ENCODE data around the gene HIPK2. TPM values are rescaled to one million over a fixed set of nuclear protein-coding genes. Genes with fewer than 3 reads are reported as not detected.
A peak's percentile ranks its signal among the peaks of the same experiment; 100 is the strongest.

HIPK2 gene
- total RNA-seq, 3 donors from 2014 or later = 20.3 to 26.8 (median 26.1) TPM

GRCh38 chr7:139727151-139727705 lies 50.6 kb downstream of the HIPK2 start:
- Mint-ChIP-seq H3K27me3 (ENCODE audit: low read depth) (no peaks in the 10 kb centered on the region), H3K36me3 (ENCODE audit: insufficient read depth) (peaks cover 11% of the 10 kb centered on the region)
- no peak for ATAC-seq

GRCh38 chr7:139726485-139726869 lies 51.3 kb downstream of the HIPK2 start:
- H3K36me3 Mint-ChIP-seq (ENCODE audit: insufficient read depth) = peaks cover 11% of the 10 kb centered on the region
- no peak for DNase-seq
- no peaks in the 10 kb centered on the region for H3K27me3 Mint-ChIP-seq (ENCODE audit: low read depth)
- no peak overlapping the region for H3K4me3 Mint-ChIP-seq
- peaks cover 45% of the 10 kb centered on the region for H3K4me1 Mint-ChIP-seq (ENCODE audit: low read depth)
- no peaks in the 10 kb centered on the region for H3K9me3 Mint-ChIP-seq
- no peak for ATAC-seq

More at GRCh38 chr7:139727151-139727705, 50.6 kb downstream of the HIPK2 start:
- no peaks in the 10 kb centered on the region for H3K9me3 Mint-ChIP-seq
- no peak overlapping the region for H3K4me3 Mint-ChIP-seq
- no peak for DNase-seq
- peaks cover 52% of the 10 kb centered on the region for H3K4me1 Mint-ChIP-seq (ENCODE audit: low read depth)

DNA sequence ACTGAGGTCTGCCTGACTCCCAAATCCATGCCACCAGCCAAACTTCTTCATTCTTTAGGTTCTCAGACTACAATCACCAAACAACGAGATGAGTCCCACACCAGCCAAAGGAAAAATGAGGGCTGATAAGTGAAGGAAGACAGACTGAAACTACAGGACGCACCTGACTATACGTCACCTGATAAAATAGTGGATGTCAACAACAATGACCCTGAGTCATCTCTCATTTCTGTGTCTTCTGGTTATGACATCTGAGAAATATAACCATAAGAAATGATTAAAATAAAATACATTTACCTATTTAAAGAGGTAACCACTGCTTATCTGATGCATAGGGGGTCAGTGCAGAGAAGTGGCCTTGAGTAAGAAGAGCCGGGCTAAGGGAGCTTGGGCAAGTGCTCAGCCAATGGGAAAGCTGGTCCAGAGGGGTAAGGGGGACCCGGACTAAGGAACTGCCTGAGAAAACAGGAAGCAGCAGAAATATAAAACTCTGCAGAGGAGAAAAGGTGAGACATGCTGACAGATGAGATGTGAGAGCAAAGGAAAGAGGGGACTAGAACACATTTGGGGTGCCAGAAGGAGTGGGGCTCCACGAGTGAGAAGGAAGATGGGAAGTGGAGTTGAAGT lies 51.8 kb downstream of the HIPK2 start:
- peaks cover 11% of the 10 kb centered on the region for H3K36me3 Mint-ChIP-seq (ENCODE audit: insufficient read depth)
- H3K4me1 Mint-ChIP-seq (ENCODE audit: low read depth) = peaks cover 40% of the 10 kb centered on the region
- ATAC-seq (peak in 1 of 2 donors; percentile 21), DNase-seq (no peak)
- H3K9me3 Mint-ChIP-seq = no peaks in the 10 kb centered on the region
- H3K4me3 Mint-ChIP-seq = no peak overlapping the region
- no peaks in the 10 kb centered on the region for H3K27me3 Mint-ChIP-seq (ENCODE audit: low read depth)

GRCh38 chr7:139725077-139725476 lies 52.7 kb downstream of the HIPK2 start:
- no peaks in the 10 kb centered on the region for H3K27me3 Mint-ChIP-seq (ENCODE audit: low read depth)
- H3K4me1 Mint-ChIP-seq (ENCODE audit: low read depth) = peaks cover 37% of the 10 kb centered on the region
- peak in 1 of 2 donors; percentile 10 for ATAC-seq
- no peak overlapping the region for H3K4me3 Mint-ChIP-seq
- H3K36me3 Mint-ChIP-seq (ENCODE audit: insufficient read depth) = peaks cover 11% of the 10 kb centered on the region
- no peak for DNase-seq
- no peaks in the 10 kb centered on the region for H3K9me3 Mint-ChIP-seq

DNA sequence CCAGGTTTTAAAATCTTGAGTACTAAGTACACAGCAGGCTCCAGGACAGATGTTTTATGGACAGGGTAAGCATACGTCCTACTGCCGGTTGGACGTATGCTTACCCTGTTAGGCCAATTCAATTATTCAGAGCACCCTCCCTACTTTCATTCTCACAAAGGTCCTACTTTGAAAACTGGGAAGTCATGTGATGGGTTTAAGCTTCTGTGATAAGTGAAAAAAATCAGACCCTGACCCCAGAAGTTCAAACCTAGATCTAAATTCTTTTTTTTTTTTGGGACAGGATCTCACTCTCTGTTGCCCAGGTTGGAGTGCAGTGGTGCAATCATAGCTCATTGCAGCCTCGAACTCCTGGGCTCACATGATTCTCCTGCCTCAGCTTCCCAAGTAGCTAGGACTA lies 55.2 kb downstream of the HIPK2 start:
- no peak overlapping the region for H3K4me3 Mint-ChIP-seq
- no peaks in the 10 kb centered on the region for H3K9me3 Mint-ChIP-seq
- DNase-seq (no peak), ATAC-seq (no peak)
- H3K27me3 Mint-ChIP-seq (ENCODE audit: low read depth) = no peaks in the 10 kb centered on the region
- H3K36me3 Mint-ChIP-seq (ENCODE audit: insufficient read depth) = peaks cover 3% of the 10 kb centered on the region
- H3K4me1 Mint-ChIP-seq (ENCODE audit: low read depth) = peaks cover 29% of the 10 kb centered on the region

DNA sequence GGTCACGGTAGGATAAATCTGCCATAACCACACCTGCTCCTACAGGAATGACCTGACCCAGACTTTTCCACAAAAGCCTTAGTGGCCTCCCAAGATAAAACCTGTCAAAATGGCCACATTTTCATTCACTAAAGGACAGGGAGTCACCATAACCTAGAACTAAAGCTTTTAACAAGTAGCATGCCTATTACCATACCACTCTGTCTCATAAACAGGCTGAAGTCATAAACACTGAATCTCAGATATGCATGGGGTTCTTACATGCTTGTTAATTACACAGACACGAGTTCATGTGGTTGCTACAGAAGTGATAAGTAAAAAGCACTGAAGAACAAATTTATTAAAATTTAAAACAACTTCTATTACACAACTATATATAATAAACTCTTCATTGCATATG lies 56.0 kb downstream of the HIPK2 start:
- H3K36me3 Mint-ChIP-seq (ENCODE audit: insufficient read depth) = peaks cover 8% of the 10 kb centered on the region
- ATAC-seq (no peak), DNase-seq (no peak)
- no peaks in the 10 kb centered on the region for H3K27me3 Mint-ChIP-seq (ENCODE audit: low read depth)
- peaks cover 22% of the 10 kb centered on the region for H3K4me1 Mint-ChIP-seq (ENCODE audit: low read depth)
- no peaks in the 10 kb centered on the region for H3K9me3 Mint-ChIP-seq
- H3K4me3 Mint-ChIP-seq = no peak overlapping the region

DNA sequence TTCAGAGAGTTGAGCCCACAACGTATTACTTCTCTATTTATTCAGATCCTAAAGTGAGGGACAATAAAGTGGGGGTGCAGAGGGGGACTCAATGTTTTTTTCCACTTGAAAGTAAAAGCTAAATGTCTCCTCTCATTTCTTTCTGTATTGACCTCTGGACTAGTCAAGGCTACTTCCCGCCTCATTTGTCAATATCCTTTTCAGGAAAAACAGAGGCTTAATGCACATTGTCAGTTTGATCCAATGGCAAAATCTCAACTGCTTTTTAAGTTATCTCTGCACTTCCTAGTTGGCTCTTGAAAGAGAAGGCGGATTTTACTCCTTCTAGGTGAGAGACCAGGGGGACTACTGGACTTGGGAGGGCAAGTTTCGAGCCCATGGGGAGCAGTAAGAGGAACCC lies 56.4 kb downstream of the HIPK2 start:
- no peaks in the 10 kb centered on the region for H3K27me3 Mint-ChIP-seq (ENCODE audit: low read depth)
- no peak for DNase-seq
- H3K4me3 Mint-ChIP-seq = no peak overlapping the region
- no peaks in the 10 kb centered on the region for H3K9me3 Mint-ChIP-seq
- H3K4me1 Mint-ChIP-seq (ENCODE audit: low read depth) = peaks cover 18% of the 10 kb centered on the region
- peaks cover 12% of the 10 kb centered on the region for H3K36me3 Mint-ChIP-seq (ENCODE audit: insufficient read depth)
- no peak for ATAC-seq

DNA sequence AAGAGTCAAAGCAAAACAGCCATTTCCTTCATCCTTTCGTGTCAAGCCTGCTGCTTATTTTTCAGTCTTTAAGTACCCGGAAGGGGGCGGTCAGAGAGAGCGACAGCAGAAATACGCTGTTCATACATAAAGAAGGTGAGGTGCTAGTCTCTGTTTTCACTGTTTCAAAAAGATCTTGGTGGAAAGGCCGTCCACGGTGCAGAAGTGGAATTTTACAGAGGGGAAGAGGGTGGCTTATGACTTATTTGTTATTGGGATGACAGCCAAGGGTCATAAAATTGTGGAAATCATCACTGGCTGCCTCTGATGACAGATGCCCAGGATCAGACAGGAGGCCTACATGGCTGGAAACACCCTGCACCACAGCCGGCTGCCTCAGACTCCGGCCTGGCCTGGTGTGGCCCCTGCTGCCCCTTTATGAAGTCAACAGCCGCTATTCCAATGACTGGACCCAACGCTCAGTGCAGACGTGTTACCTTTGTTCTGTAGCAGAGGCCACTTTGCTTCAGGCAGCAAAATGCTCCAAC lies 57.0 kb downstream of the HIPK2 start:
- Mint-ChIP-seq H3K9me3 (no peaks in the 10 kb centered on the region), H3K4me3 (no peak overlapping the region)
- DNase-seq = no peak

GRCh38 chr7:139720186-139720585 lies 57.6 kb downstream of the HIPK2 start:
- H3K9me3 Mint-ChIP-seq = no peaks in the 10 kb centered on the region
- no peak overlapping the region for H3K4me3 Mint-ChIP-seq
- H3K27me3 Mint-ChIP-seq (ENCODE audit: low read depth) = no peaks in the 10 kb centered on the region
- DNase-seq (no peak), ATAC-seq (no peak)
- peaks cover 8% of the 10 kb centered on the region for H3K4me1 Mint-ChIP-seq (ENCODE audit: low read depth)
- peaks cover 19% of the 10 kb centered on the region for H3K36me3 Mint-ChIP-seq (ENCODE audit: insufficient read depth)

More for the DNA sequence above, 57.0 kb downstream of the HIPK2 start:
- peaks cover 13% of the 10 kb centered on the region for H3K36me3 Mint-ChIP-seq (ENCODE audit: insufficient read depth)
- no peaks in the 10 kb centered on the region for H3K27me3 Mint-ChIP-seq (ENCODE audit: low read depth)
- peak; percentile 27 to 50 for ATAC-seq
- peaks cover 13% of the 10 kb centered on the region for H3K4me1 Mint-ChIP-seq (ENCODE audit: low read depth)

DNA sequence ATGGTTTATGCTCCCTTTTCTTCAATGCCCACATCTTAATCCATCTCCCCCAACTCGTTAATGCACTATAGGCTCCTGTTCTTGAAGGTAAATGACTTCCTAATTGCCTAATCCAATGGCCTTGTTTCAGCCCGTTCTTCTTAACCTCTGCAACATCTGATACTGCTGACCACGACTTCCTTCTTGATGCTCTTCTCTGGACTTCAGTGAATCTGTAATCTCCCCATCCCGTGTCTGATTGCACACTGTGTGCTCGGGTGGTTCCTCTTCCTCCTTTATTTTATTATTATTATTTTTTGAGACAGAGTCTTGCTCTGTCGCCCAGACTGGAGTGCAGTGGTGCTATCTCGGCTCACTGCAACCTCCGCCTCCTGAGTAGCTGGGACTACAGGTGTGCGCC lies 58.9 kb downstream of the HIPK2 start:
- no peak for DNase-seq
- H3K4me1 Mint-ChIP-seq (ENCODE audit: low read depth) = peaks cover 2% of the 10 kb centered on the region
- H3K36me3 Mint-ChIP-seq (ENCODE audit: insufficient read depth) = peaks cover 25% of the 10 kb centered on the region
- no peak overlapping the region for H3K4me3 Mint-ChIP-seq
- no peaks in the 10 kb centered on the region for H3K27me3 Mint-ChIP-seq (ENCODE audit: low read depth)
- H3K9me3 Mint-ChIP-seq = no peaks in the 10 kb centered on the region
- ATAC-seq = no peak

DNA sequence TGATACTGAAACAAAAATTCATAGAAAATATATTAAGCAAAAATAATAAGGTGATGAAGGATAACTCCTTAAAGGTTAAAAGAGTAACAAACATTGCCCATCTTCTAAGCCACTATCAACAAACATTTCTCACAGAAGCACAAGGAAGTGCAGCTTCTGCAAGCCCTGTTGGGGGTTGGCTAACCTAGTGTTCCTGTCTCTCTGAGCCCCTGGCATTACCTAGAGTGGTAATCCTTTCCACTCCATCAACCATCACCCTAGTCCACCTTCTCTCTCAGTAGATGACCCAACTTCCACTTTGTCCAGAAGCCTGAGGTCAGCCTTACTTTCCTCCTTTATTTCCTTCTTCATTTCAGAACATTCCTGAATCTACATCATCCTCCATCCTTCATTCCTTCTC lies 59.7 kb downstream of the HIPK2 start:
- Mint-ChIP-seq H3K4me3 (no peak overlapping the region), H3K27me3 (ENCODE audit: low read depth) (no peaks in the 10 kb centered on the region), H3K4me1 (ENCODE audit: low read depth) (no peaks in the 10 kb centered on the region), H3K36me3 (ENCODE audit: insufficient read depth) (peaks cover 25% of the 10 kb centered on the region), H3K9me3 (no peaks in the 10 kb centered on the region)
- DNase-seq = no peak
- no peak for ATAC-seq

- Mint-ChIP-seq H3K4me1 (ENCODE audit: low read depth) (no peaks in the 10 kb centered on the region), H3K27me3 (ENCODE audit: low read depth) (no peaks in the 10 kb centered on the region), H3K9me3 (no peaks in the 10 kb centered on the region), H3K36me3 (ENCODE audit: insufficient read depth) (peaks cover 29% of the 10 kb centered on the region), H3K4me3 (no peak overlapping the region)
- ATAC-seq (no peak), DNase-seq (no peak)
Observed at GRCh38 chr7:139716156-139716942, 61.4 kb downstream of the HIPK2 start.

- Mint-ChIP-seq H3K36me3 (ENCODE audit: insufficient read depth) (peaks cover 32% of the 10 kb centered on the region), H3K27me3 (ENCODE audit: low read depth) (no peaks in the 10 kb centered on the region), H3K4me1 (ENCODE audit: low read depth) (no peaks in the 10 kb centered on the region), H3K9me3 (no peaks in the 10 kb centered on the region), H3K4me3 (no peak overlapping the region)
- DNase-seq (no peak), ATAC-seq (no peak)
Observed at GRCh38 chr7:139715194-139715815, 62.5 kb downstream of the HIPK2 start.

DNA sequence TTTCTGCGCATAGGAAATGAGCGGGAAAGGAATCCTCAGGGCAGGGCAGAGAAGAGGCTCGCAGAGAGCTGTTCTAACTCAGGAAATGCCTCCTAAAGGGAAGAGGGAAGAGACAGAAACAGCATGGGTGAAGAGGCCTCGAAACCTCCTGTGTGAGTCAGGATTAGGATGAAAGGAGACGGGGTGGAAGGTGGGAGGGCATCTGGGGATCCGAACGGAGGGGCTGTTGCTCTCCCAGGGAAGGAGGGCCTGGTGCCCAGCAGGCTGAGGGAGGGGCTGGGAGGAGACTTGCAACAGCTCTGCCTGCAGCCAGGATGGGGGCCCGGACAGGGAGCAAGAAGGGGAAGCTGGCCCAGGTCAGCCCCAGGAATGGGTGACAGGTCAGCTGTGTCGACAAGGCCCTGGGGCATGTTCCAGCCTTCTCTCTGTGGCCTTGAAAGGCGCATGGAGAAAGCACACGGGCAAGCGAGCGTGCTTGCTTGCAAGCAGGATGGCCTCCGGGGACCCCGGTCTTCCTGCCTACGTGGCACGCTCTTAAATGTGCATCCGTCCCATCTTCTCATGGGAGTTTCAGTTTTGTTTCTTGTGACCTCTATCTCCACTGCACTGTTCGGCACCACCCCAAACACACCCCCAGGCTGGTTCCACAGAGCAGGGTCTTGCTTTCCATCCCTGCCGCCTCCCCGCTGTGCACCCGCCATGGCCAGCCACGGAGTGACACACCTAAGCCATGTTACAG lies 63.5 kb downstream of the HIPK2 start:
- no peaks in the 10 kb centered on the region for H3K27me3 Mint-ChIP-seq (ENCODE audit: low read depth)
- no peak for DNase-seq

More for the DNA sequence above, 63.5 kb downstream of the HIPK2 start:
- H3K9me3 Mint-ChIP-seq = no peaks in the 10 kb centered on the region
- peaks cover 3% of the 10 kb centered on the region for H3K4me1 Mint-ChIP-seq (ENCODE audit: low read depth)
- ATAC-seq = no peak
- no peak overlapping the region for H3K4me3 Mint-ChIP-seq
- H3K36me3 Mint-ChIP-seq (ENCODE audit: insufficient read depth) = peaks cover 39% of the 10 kb centered on the region
